SIG-M5 (cell line): ENCODE measurements around the gene PRKCA.
"Not testable (repeated sequence)": the region's sequence is repeated elsewhere in the genome, so short reads cannot be mapped to it uniquely, and the experiment has no call there.

Experiments
- DNase-seq: peaks from one replicate; lab custom pipeline; 2025; lab: John Stamatoyannopoulos, UW

The PRKCA gene

GRCh38 chr17:66301864-66302741, at the start of gene PRKCA:
Gene PRKCA, plus strand, starts transcription at chr17:66302613.
- no peak for DNase-seq

- DNase-seq, result not testable (repeated sequence)
Measured at GRCh38 chr17:66253458-66253857, 49.0 kb upstream of the PRKCA start.

GRCh38 chr17:66255112-66255511, 47.3 kb upstream of the PRKCA start:
- DNase-seq, result no peak

GRCh38 chr17:66255527-66255971, 46.9 kb upstream of the PRKCA start:
- DNase-seq, result no peak

- DNase-seq, result no peak
Measured at GRCh38 chr17:66260275-66260674, 42.1 kb upstream of the PRKCA start.

- no peak for DNase-seq
Measured at GRCh38 chr17:66260688-66261087, 41.7 kb upstream of the PRKCA start.

- no peak for DNase-seq
Measured at GRCh38 chr17:66262767-66263166, 39.6 kb upstream of the PRKCA start.

GRCh38 chr17:66264696-66265095, 37.7 kb upstream of the PRKCA start:
- no peak for DNase-seq

GRCh38 chr17:66268247-66268927, 34.0 kb upstream of the PRKCA start:
- no peak for DNase-seq

GRCh38 chr17:66270106-66270505, 32.3 kb upstream of the PRKCA start:
- no peak for DNase-seq

- DNase-seq, result no peak
Measured at GRCh38 chr17:66271512-66271911, 30.9 kb upstream of the PRKCA start.

GRCh38 chr17:66272811-66273585, 29.4 kb upstream of the PRKCA start:
- no peak for DNase-seq

- DNase-seq, result no peak
Measured at GRCh38 chr17:66273586-66273848, 28.9 kb upstream of the PRKCA start.

GRCh38 chr17:66275651-66276050, 26.8 kb upstream of the PRKCA start:
- no peak for DNase-seq

GRCh38 chr17:66276328-66276937, 26.0 kb upstream of the PRKCA start:
- no peak for DNase-seq

- DNase-seq, result no peak
Measured at GRCh38 chr17:66277191-66277590, 25.2 kb upstream of the PRKCA start.

- no peak for DNase-seq
Measured at GRCh38 chr17:66281661-66282369, 20.6 kb upstream of the PRKCA start.

GRCh38 chr17:66283296-66283934, 19.0 kb upstream of the PRKCA start:
- DNase-seq, result no peak

GRCh38 chr17:66283971-66284370, 18.4 kb upstream of the PRKCA start:
- no peak for DNase-seq

- no peak for DNase-seq
Measured at GRCh38 chr17:66285149-66285548, 17.3 kb upstream of the PRKCA start.

- no peak for DNase-seq
Measured at GRCh38 chr17:66287911-66288310, 14.5 kb upstream of the PRKCA start.
